ENCODE results near the gene ZHX3.

Gene ZHX3

GRCh38 chr20:41330941-41331340, 13.4 kb upstream of the ZHX3 start:
- no peak for DNase-seq (ENCODE audit: low spot score)
- no peak overlapping the region for H3K4me3 ChIP-seq
- no peak overlapping the region for H3K27ac ChIP-seq
- TF ChIP-seq CTCF (IDR thresholded peaks at IDR 0.05) = no peak

- DNase-seq (ENCODE audit: low spot score) = no peak
- TF ChIP-seq CTCF (IDR thresholded peaks at IDR 0.05) = no peak
- H3K4me3 ChIP-seq = no peak overlapping the region
- H3K27ac ChIP-seq = peak overlapping the region; percentile 55 to 90
Measured at GRCh38 chr20:41330343-41330720, 12.8 kb upstream of the ZHX3 start.

- peak; percentile 91 for DNase-seq (ENCODE audit: low spot score)
- H3K27ac ChIP-seq = peak overlapping the region; percentile 55 to 90
- no peak for TF ChIP-seq CTCF (IDR thresholded peaks at IDR 0.05)
- peak overlapping the region; percentile 51 for H3K4me3 ChIP-seq
Measured at GRCh38 chr20:41329435-41330342, 12.2 kb upstream of the ZHX3 start.

- TF ChIP-seq CTCF (IDR thresholded peaks at IDR 0.05) = no peak
- Histone ChIP-seq H3K4me3 (no peak overlapping the region), H3K27ac (no peak overlapping the region)
- no peak for DNase-seq (ENCODE audit: low spot score)
Measured at GRCh38 chr20:41327178-41327577, 9.6 kb upstream of the ZHX3 start.

GRCh38 chr20:41320976-41321375, 3.4 kb upstream of the ZHX3 start:
- Histone ChIP-seq H3K27ac (no peak overlapping the region), H3K4me3 (no peak overlapping the region)
- TF ChIP-seq CTCF (IDR thresholded peaks at IDR 0.05) = no peak
- no peak for DNase-seq (ENCODE audit: low spot score)

- no peak for TF ChIP-seq CTCF (IDR thresholded peaks at IDR 0.05)
- no peak for DNase-seq (ENCODE audit: low spot score)
- Histone ChIP-seq H3K27ac (no peak overlapping the region), H3K4me3 (no peak overlapping the region)
Measured at GRCh38 chr20:41320441-41320840, 2.9 kb upstream of the ZHX3 start.

- peak overlapping the region; percentile 87 for H3K4me3 ChIP-seq
- TF ChIP-seq CTCF (IDR thresholded peaks at IDR 0.05) = no peak
- no peak for DNase-seq (ENCODE audit: low spot score)
- peak overlapping the region; percentile 95 to 97 for H3K27ac ChIP-seq
Measured at GRCh38 chr20:41318271-41318649, 729 bp upstream of the ZHX3 start.

All from coronary artery (tissue), 2 donors.